Endothelial cell of umbilical vein (primary cell): ENCODE measurements around the gene AURKA. TPM values are rescaled to one million over a fixed set of nuclear protein-coding genes. Genes with fewer than 3 reads are reported as not detected.

Experiments used
- BruUV-seq: library from RNA; stranded (reverse); fragments of 400-500 nt; replicated peaks from 2 replicates; lab custom pipeline; 2021; lab: Mats Ljungman, UMichigan
- CTCF ChIA-PET: fragments of 300-600, 350-600 bp; sonication (Branson Sonifier 250); formaldehyde crosslinking; loops from one replicate; lab custom pipeline; 2021; ENCODE audit warnings: antibody characterized with exemption, inconsistent platforms; lab: Charles Lee
- POLR2A ChIA-PET: fragments of 300-600, 350-600 bp; sonication (Branson Sonifier 250); formaldehyde crosslinking; loops from one replicate; lab custom pipeline; 2021; ENCODE audit warnings: antibody characterized with exemption, inconsistent platforms; lab: Charles Lee
- DNase-seq: peaks from one replicate; pipeline ENCODE4 v3.0.0-alpha.2; 2011; ENCODE audit warnings: low read depth, low spot score
- FAIRE-seq: peaks from 2 replicates; lab custom pipeline; 2011; peaks lifted over from hg19 to GRCh38; lab: Jason Lieb, UNC
- H2AFZ ChIP-seq: 2 replicates; pipeline ENCODE4 v1.6.0; 2012; ENCODE audit warnings: low read depth, low read length, control low read depth, inconsistent platforms
- H3K27ac ChIP-seq: 2 replicates; pipeline ENCODE4 v1.5.1; 2011; ENCODE audit warnings: low read depth, mild to moderate bottlenecking, control low read depth, low read length, moderate library complexity; ENCODE audit not compliant: insufficient read depth
- H3K27me3 ChIP-seq, 2 experiments: 2 replicates each; pipeline versions ENCODE4 v1.6.0 to v1.6.1; 2011; ENCODE audit warnings: low read length in 2 of 2, mixed read lengths in 1 of 2; ENCODE audit not compliant: control insufficient read depth in 2 of 2, insufficient read depth in 2 of 2
- H3K36me3 ChIP-seq, 2 experiments: 2 replicates in 1 of 2; 3 replicates in 1 of 2; pipeline ENCODE4 v1.5.1; 2011; ENCODE audit warnings: low read length in 2 of 2, mild to moderate bottlenecking in 1 of 2, moderate library complexity in 1 of 2; ENCODE audit not compliant: control insufficient read depth in 2 of 2, insufficient read depth in 2 of 2; ENCODE audit errors: extremely low read depth in 1 of 2
- H3K4me1 ChIP-seq: 3 replicates; pipeline ENCODE4 v1.5.1; 2011; ENCODE audit warnings: mild to moderate bottlenecking, low read length; ENCODE audit not compliant: control insufficient read depth, insufficient read depth; ENCODE audit errors: extremely low read depth
- H3K4me2 ChIP-seq: 2 replicates; pipeline ENCODE4 v1.6.1; 2011; ENCODE audit warnings: low read length, control low read depth, mixed read lengths; ENCODE audit not compliant: insufficient read depth
- H3K4me3 ChIP-seq, 3 experiments: fragments of 200-600 bp in 1 of 3; sonication (generic), shearing (Covaris generic) in 1 of 3; replicated peaks in 1 of 3; 2 replicates each; pipeline ENCODE4 v1.5.1; 2011 to 2016; ENCODE audit warnings: control low read depth in 3 of 3, low read length in 3 of 3, mild to moderate bottlenecking in 2 of 3, inconsistent platforms in 1 of 3, low read depth in 1 of 3, moderate library complexity in 1 of 3; ENCODE audit not compliant: insufficient read depth in 1 of 3
- H3K79me2 ChIP-seq: 2 replicates; pipeline ENCODE4 v1.6.0; 2012; ENCODE audit warnings: low read length, inconsistent platforms; ENCODE audit not compliant: control insufficient read depth, insufficient read depth
- H3K9ac ChIP-seq: replicated peaks from 2 replicates; pipeline ENCODE3; 2011; ENCODE audit warnings: low read length, control low read depth; ENCODE audit not compliant: insufficient read depth; ENCODE audit errors: extremely low read depth
- H3K9me1 ChIP-seq: replicated peaks from 3 replicates; pipeline ENCODE4 v1.6.0; 2011; ENCODE audit warnings: mild to moderate bottlenecking, low read length; ENCODE audit not compliant: control insufficient read depth, insufficient read depth; ENCODE audit errors: extremely low read depth
- H3K9me3 ChIP-seq: replicated peaks from 2 replicates; pipeline ENCODE4 v1.5.1; 2012; ENCODE audit warnings: low read length, inconsistent platforms; ENCODE audit not compliant: control insufficient read depth, insufficient read depth
- H4K20me1 ChIP-seq: replicated peaks from 2 replicates; pipeline ENCODE3; 2011; ENCODE audit warnings: mild to moderate bottlenecking, low read length; ENCODE audit not compliant: control insufficient read depth, insufficient read depth; ENCODE audit errors: extremely low read depth
- CTCF ChIP-seq, 2 donors: IDR thresholded peaks; 1 replicate in 1 of 2; 2 replicates in 1 of 2; pipeline ENCODE4 v1.5.1; 2011; ENCODE audit warnings: low read length in 2 of 2, mild to moderate bottlenecking in 2 of 2, moderate library complexity in 2 of 2, control low read depth in 1 of 2, inconsistent platforms in 1 of 2, low read depth in 1 of 2; ENCODE audit not compliant: insufficient read depth in 1 of 2; ENCODE audit errors: extremely low read depth in 1 of 2
- EZH2 ChIP-seq: IDR thresholded peaks from 2 replicates; pipeline ENCODE4 v1.6.1; 2012; ENCODE audit warnings: borderline replicate concordance, low read depth, mild to moderate bottlenecking, moderate library complexity, low read length, inconsistent platforms; ENCODE audit not compliant: severe bottlenecking
- dilution Hi-C: fragments of 300-500 bp; cut with MboI; formaldehyde crosslinking; loops from one replicate; pipeline ENCODE4 v1.15.0; 2019; ENCODE audit warnings: low sequenced_read_pairs; ENCODE audit not compliant: extremely low pct_ligation_motif_present
- intact Hi-C: fragments of 100-400 bp; cut with micrococcal nuclease; formaldehyde crosslinking; loops from one replicate; pipeline ENCODE4 v1.10.0; 2022
- polyA plus RNA-seq, 4 experiments: library from polyadenylated mRNA; depleted of rRNA in 3 of 4; stranded (reverse) in 3 of 4; unstranded in 1 of 4; fragments of >200 nt; gene quantifications; 2 replicates each; pipeline versions ENCODE4 v1.2.1 to v1.2.3, GENCODE V29; 2011 to 2012; ENCODE audit warnings: missing spikeins in 1 of 4
- total RNA-seq: library from RNA; stranded (reverse); gene quantifications from 2 replicates; pipeline ENCODE4 v1.2.3, GENCODE V29; 2021

The AURKA gene
- total and polyA plus RNA-seq, 2 donors (not counting 3 experiments of a cell fraction or from before 2014, with no cell fraction given), result 33.1 to 56.9 TPM

DNA sequence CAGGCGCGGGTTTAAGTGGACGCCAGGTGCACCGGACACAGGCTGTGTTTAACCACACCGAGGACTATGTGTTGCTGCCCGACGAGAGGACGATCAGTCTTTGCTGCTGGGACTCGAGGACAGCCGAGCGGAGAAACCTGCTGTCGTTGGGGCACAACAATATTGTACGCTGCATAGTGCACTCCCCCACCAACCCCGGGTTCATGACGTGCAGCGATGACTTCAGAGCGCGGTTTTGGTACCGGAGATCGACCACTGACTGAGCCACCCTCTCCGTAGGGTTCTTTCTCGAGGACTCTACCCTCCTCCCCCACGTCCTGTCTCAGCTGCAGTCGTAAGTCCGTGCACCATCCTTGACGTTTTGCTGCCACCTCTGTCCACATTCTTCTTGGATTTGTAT is 11.4 kb upstream of the AURKA start:
- peaks cover 21 to 23% of the 10 kb centered on the region in 2 experiments for H3K36me3 ChIP-seq

More for the DNA sequence above, 11.4 kb upstream of the AURKA start:
- no peak overlapping the region for H3K4me2 ChIP-seq
- no peak for TF ChIP-seq CTCF (IDR thresholded peaks at IDR 0.05; ENCODE audit: extremely low read depth in 1 of 2, insufficient read depth in 1 of 2, low read depth in 1 of 2, low read length in 2 of 2)
- no peak for TF ChIP-seq EZH2
- BruUV-seq, result no TSS peak
- no peaks in the 10 kb centered on the region for H3K9me1 ChIP-seq
- intact Hi-C loops, result no loop called here
- no peaks in the 10 kb centered on the region for H3K27me3 ChIP-seq
- no peaks in the 10 kb centered on the region for H4K20me1 ChIP-seq
- no peak overlapping the region for H3K9ac ChIP-seq
- no peak overlapping the region for H2AFZ ChIP-seq
- H3K9me3 ChIP-seq, result no peaks in the 10 kb centered on the region
- H3K4me1 ChIP-seq, result no peaks in the 10 kb centered on the region
- CTCF ChIA-PET, result no interaction called here
- H3K4me3 ChIP-seq, result no peak overlapping the region
- POLR2A ChIA-PET, result no interaction called here
- no peak for DNase-seq
- H3K27ac ChIP-seq, result no peak overlapping the region
- FAIRE-seq, result no peak
- H3K79me2 ChIP-seq, result peaks cover 8% of the 10 kb centered on the region
- dilution Hi-C loops, result no loop called here
